H1 (cell line): Measurements from ENCODE around the gene PHOSPHO1. TPM values are rescaled to one million over a fixed set of nuclear protein-coding genes. Genes with fewer than 3 reads are reported as not detected.

Experiments used
- CEBPB ChIP-seq: IDR thresholded peaks from 2 replicates; pipeline ENCODE4 v1.6.1; 2012; ENCODE audit warnings: low read depth, low read length
- HDAC2 ChIP-seq, 2 experiments: fragments of 300-600 bp in 1 of 2; sonication (generic) in 1 of 2; IDR thresholded peaks; 2 replicates each; pipeline ENCODE4 v1.6.1; 2011 to 2012; ENCODE audit warnings: low read depth in 2 of 2, low read length in 2 of 2, mild to moderate bottlenecking in 2 of 2, moderate library complexity in 2 of 2, borderline replicate concordance in 1 of 2, inconsistent platforms in 1 of 2
- JUND ChIP-seq: IDR thresholded peaks from 2 replicates; pipeline ENCODE4 v1.6.1; 2011; ENCODE audit warnings: mild to moderate bottlenecking, improper control_type of control experiment, low read length
- SIRT6 ChIP-seq: IDR thresholded peaks from one replicate; pipeline ENCODE4 v1.7.1; 2012; ENCODE audit warnings: low read length, inconsistent platforms
- polyA plus RNA-seq, 7 experiments: library from polyadenylated mRNA; depleted of rRNA in 3 of 7; stranded (reverse) in 5 of 7; unstranded in 2 of 7; fragments of >200 nt in 5 of 7; fragments of 200-250 nt in 2 of 7; gene quantifications; 1 replicate in 5 of 7; 2 replicates in 1 of 7; 4 replicates in 1 of 7; pipeline versions ENCODE4 v1.2.1 to v1.2.3, GENCODE V29; 2011 to 2013; ENCODE audit warnings: missing spikeins in 2 of 7, mixed read lengths in 2 of 7
- total RNA-seq: library from RNA; stranded (reverse); fragmentation: NEBNext Ultra II Directional; extraction: Animal tissue kit (Norgen Biotek cat#: 25700); gene quantifications from 2 replicates; pipeline ENCODE4 v1.2.1, GENCODE V29; 2021
- TF ChIP-seq, protein P1 (sequence below): IDR thresholded peaks from 2 replicates; pipeline ENCODE4 v1.6.1; 2012; ENCODE audit warnings: inconsistent platforms
- TF ChIP-seq, protein P2 (sequence below): IDR thresholded peaks from 2 replicates; pipeline ENCODE4 v1.6.1; 2012; ENCODE audit warnings: inconsistent platforms
- TF ChIP-seq, protein P3 (sequence below): IDR thresholded peaks from 2 replicates; pipeline ENCODE4 v1.6.1; 2011; ENCODE audit warnings: low read length, improper control_type of control experiment

Gene PHOSPHO1
- total and polyA plus RNA-seq, 2 of the 8 experiments (the other 6 are each of a cell fraction or from before 2014, with no cell fraction given) = 0.34 to 0.45 TPM

DNA sequence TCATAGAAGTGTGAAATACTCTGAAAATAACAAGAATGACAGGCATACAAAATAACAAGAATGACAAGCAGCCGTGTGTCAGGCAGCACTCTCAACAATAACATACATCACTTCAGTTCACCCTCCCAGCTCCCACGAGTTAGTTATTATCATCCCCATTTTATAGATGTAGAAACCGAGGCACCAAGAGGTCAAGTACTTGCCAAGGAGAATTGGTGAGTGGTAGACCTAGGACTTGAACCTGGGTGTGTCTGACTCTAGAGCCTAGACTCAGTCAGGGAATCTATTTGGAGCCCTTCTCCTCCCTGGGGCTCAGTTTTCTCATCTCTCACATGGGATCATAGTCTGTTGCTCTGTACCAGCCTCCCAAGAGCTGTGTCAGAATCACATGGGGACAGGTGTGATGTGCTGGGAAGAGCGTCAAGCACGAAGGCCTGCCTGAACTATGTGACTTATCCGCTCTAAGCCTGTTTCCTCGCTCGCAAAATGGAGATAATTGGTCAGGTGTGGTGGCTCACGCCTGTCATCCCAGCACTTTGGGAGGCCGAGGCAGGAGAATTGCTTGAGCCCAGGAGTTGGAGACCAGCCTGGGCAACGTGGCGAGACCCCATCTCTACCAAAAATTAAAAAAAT lies 19.4 kb upstream of the PHOSPHO1 start (continued):
- TF ChIP-seq, protein P1, sequence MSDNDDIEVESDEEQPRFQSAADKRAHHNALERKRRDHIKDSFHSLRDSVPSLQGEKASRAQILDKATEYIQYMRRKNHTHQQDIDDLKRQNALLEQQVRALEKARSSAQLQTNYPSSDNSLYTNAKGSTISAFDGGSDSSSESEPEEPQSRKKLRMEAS = peak; percentile 12; the same call in 1 of the 2 replicates
- TF ChIP-seq CEBPB (no peak), JUND (no peak), HDAC2 (IDR thresholded peaks at IDR 0.05; ENCODE audit: borderline replicate concordance in 1 of 2, low read depth in 2 of 2, low read length in 2 of 2) (0 out of 4 replicates have a peak, but pooled peaks of 1 of the 2 experiments have one; percentile 33), SIRT6 (no peak)
- TF ChIP-seq, protein P2, sequence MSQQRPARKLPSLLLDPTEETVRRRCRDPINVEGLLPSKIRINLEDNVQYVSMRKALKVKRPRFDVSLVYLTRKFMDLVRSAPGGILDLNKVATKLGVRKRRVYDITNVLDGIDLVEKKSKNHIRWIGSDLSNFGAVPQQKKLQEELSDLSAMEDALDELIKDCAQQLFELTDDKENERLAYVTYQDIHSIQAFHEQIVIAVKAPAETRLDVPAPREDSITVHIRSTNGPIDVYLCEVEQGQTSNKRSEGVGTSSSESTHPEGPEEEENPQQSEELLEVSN = 0 out of 2 replicates have a peak, but pooled peaks have one; percentile 22
- TF ChIP-seq, protein P3, sequence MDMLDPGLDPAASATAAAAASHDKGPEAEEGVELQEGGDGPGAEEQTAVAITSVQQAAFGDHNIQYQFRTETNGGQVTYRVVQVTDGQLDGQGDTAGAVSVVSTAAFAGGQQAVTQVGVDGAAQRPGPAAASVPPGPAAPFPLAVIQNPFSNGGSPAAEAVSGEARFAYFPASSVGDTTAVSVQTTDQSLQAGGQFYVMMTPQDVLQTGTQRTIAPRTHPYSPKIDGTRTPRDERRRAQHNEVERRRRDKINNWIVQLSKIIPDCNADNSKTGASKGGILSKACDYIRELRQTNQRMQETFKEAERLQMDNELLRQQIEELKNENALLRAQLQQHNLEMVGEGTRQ = no peak
